GM19452 (cell line): ENCODE results near the gene YPEL2.
A peak's percentile ranks its signal among the peaks of the same experiment; 100 is the strongest.

Experiments used
- ATAC-seq: cut with Tn5 transposase; IDR thresholded peaks from one replicate; pipeline ENCODE4 v1.9.1; 2021; ENCODE audit not compliant: unreplicated experiment

The YPEL2 gene

DNA sequence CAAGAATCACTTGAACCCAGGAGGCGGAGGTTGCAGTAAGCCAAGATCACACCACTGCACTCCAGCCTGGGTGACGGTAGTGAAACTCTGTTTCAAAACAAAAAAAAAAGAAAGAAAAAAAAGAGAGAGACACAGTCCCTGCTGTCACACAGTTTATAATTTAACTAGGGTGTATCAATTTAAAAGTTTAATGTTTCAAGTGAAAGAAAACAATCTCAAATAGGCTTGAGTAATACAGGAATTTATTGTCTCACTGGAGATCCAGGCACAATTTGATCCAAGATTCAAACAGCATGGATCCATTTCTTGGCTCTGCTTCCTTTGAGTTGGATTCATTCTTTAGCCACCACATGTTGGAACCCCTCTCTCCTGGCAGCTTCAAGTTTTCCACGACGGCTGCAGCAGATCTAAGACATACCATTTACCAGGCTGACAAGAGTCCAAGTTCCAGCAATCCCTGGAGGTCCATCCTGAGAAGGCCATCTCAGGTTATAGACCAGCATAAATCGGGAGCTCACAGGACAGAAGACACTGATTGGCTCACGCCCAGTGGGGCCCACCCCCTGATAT lies 97.5 kb downstream of the YPEL2 start:
- no peak for ATAC-seq

DNA sequence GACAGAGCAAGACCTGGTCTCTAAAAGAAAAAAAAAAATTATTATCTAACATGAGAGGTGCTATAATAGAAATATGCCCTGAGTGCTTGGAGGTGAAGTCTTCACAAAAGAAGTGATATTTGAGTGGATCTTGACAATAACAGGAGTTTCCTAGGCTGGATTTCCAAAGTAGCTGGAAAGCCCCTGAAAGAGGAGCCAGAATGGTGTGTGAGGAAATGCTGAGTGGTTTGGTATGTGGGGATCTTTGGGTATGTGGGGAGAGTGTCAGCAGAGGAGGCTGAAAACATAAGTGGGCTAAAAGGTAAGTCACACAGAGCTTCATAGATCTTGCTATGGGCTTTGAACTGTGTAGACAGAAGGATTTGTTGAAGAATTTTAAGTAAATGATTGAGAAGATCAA lies 100.1 kb downstream of the YPEL2 start:
- no peak for ATAC-seq

DNA sequence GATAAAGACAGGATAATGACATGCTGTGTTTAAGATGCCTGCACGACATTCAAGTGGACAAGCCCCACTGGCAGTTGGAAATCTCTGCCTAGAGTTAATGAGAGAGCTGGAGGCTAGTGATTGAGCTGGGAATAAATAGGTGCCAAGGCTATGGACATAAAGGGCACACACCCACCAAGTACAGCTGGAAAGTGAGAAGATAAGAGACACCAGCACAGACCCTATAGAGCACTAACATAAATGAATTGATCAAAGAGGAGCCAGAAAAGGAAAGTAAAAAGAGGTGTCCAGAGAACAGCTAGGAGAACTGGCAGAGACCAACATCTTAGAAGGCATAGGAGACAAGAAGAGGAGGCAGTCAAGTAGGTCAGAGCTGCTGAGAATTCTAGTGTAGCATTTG lies 101.2 kb downstream of the YPEL2 start:
- no peak for ATAC-seq

DNA sequence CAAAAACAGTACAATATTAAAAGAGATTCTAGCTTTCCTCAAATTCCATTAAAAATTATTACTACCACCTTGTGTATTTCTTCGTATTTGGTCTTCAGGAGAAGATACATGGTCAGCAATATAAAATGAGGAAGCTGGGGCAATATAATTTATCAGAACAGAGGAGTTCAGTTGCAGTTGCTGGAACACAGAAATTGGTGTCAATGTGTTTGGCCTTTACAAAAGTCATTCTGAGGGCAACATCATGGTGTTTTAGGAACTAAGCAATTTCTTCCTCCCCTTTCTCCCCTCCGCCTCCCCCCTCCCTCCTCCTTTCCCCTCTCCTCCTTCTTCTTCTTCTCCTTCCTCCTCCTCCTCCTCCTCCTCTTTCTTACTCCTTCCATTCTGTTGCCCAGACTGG lies 102.1 kb downstream of the YPEL2 start:
- ATAC-seq = no peak

DNA sequence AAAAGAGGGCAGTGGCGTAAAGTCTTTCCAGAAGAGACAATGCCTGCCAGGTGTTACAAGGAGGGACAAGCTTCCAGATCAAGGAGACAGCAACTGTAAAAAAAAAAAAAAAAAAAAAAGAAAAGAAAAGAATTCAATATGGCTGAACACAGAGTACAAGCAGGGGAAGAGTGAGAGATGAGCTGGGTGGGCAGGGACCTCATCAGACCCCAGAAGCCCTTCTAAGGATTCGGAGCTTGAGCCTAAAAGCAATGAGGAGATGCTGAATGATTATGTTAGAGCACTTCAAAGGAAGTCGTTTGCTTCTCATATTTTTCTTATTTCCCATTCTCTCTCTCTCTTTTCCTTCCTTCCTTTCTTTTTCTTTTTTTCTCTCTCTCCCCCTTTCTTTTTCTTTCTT lies 103.0 kb downstream of the YPEL2 start:
- ATAC-seq = no peak

DNA sequence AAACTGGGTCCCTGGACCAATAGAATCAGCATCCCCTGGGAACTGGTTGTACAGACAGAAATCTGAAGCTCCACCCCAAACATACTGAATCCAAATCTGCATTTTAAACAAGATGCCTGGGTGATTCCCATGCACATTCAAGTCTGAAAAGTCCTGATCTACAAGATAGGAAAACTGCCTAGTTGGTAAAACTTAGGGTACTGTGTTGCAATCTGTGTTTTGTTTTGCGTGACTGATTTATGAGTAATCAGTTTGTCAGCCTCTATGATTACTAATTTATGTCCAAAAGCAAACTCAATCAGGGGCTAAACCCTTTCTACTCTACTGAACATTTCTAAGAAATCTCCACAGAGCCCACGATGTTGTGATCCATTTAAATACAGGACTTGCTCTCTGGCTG lies 103.8 kb downstream of the YPEL2 start:
- no peak for ATAC-seq

DNA sequence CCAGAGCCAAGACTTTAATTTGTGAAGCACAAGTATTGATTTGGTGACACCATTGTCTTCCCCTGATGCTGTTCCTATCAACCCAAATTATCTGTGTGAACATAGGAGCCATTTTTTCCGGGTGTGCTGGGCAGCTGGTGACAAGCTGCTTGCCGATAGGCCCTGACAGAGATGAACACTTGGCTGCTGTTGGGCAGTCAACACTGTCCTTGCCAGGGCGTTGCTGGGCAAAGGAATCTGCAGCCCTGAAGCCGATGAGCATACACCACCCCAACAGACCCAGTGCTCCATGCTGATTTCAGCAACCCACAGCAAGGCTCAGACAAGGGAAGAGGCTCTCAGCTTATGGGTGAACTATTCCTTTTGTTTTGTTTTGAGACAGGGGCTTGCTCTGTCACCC lies 105.4 kb downstream of the YPEL2 start:
- no peak for ATAC-seq

DNA sequence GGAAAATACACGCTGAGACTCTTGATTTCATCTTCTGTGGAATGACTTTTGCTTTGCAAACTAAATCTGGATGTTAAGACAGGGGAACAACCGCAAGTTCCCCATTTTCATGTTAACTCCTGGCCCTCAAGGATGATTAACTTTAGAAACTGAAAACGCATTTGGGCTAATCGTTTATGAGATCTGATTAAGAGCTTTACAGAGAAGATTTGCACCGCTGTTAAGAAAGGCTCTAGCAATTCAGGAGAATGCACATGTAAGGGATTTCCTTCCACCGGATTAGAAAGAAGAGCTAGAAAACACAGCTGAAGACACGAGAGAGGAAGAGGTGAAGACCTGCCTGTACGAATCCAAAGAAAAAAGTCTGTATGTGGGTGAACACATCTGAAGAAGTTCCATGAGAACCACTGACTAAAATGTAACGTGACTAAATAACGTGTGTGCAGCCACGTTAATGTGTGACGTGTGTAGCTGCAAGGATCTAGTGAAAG lies 106.4 kb downstream of the YPEL2 start:
- no peak for ATAC-seq

DNA sequence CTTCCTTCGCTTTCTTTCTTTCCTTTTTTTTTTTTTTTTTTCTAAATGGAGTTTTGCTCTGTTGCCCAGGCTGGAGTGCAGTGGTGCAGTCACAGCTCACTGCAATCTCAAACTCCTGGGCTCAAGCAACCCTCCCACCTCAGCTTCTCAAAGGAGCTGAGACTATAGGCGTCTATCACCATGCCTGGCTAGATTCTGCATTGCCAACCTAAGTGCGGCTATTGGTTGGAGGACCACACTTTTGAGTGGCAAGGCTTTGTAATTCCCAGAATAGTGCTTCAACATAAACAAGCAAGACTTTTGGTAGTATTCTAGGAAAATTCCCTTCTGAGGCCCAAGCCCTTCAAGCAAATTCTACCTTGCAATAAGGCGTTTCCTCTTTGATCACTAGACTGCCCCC lies 107.8 kb downstream of the YPEL2 start:
- ATAC-seq = no peak

DNA sequence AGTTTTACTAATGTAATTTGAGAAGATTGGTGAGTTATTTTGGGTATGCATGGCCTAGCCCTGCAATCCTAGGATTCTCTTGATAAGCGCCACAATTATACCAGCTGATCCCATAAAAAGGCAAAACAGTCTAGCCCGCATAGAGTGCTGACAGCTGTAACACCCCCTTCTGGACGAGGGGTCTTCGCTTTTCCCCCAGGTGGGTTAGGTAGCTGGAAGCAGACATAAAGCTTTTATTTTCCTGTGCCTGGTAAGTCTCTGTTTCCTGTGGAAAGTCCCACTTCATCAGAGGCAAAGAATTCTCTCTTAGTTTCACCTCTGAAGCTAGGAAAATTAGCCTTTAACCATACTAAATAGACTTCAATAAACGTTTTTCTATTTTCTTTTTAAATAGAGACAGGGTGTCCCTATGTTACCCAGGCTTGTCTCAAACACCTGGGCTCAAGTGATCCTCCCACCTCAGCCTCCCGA lies 108.3 kb downstream of the YPEL2 start:
- ATAC-seq = no peak

- ATAC-seq = peak; percentile 82
Measured at GRCh38 chr17:59440757-59441463, 109.5 kb downstream of the YPEL2 start.

- ATAC-seq = no peak
Measured at GRCh38 chr17:59441464-59442096, 110.1 kb downstream of the YPEL2 start.

DNA sequence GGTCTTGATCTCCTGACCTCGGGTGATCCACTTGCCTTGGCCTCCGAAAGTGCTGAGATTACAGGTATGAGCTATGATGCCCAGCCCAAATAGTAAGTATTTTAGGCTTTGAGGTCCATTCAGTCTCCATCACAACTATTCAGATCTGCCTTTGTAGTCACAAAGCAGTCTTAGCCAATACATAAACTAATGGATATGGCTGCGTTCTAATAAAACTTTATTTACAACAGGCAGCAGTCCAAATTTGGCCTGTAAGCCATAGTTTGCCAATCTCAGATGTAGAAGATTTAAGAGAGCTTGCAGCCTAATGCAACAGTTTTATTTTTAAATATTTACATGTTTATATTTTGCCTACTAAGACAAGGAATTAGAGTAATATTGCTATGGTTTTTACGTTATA lies 111.7 kb downstream of the YPEL2 start:
- no peak for ATAC-seq
